Measurements from ENCODE around the gene SRSF8.
A peak's percentile ranks its signal among the peaks of the same experiment; 100 is the strongest.

The SRSF8 gene

GRCh38 chr11:95070471-95070870, 3.8 kb downstream of the SRSF8 start:
- DNase-seq: no peak

GRCh38 chr11:95072948-95073347, 6.2 kb downstream of the SRSF8 start:
- no peak for DNase-seq

GRCh38 chr11:95074792-95075563, 8.3 kb downstream of the SRSF8 start:
- no peak for DNase-seq

- DNase-seq: no peak
Observed at GRCh38 chr11:95076416-95076815, 9.7 kb downstream of the SRSF8 start.

- DNase-seq: no peak
Observed at GRCh38 chr11:95076981-95077380, 10.3 kb downstream of the SRSF8 start.

GRCh38 chr11:95078526-95078925, 11.8 kb downstream of the SRSF8 start:
- no peak for DNase-seq

- no peak for DNase-seq
Observed at GRCh38 chr11:95081010-95081409, 14.3 kb downstream of the SRSF8 start.

GRCh38 chr11:95081412-95081811, 14.7 kb downstream of the SRSF8 start:
- DNase-seq: no peak

- DNase-seq: no peak
Observed at GRCh38 chr11:95082576-95083001, 15.9 kb downstream of the SRSF8 start.

GRCh38 chr11:95084509-95084908, 17.8 kb downstream of the SRSF8 start:
- DNase-seq: no peak

GRCh38 chr11:95085117-95085816, 18.5 kb downstream of the SRSF8 start:
- no peak for DNase-seq

- DNase-seq: no peak
Observed at GRCh38 chr11:95086151-95086550, 19.4 kb downstream of the SRSF8 start.

GRCh38 chr11:95086836-95087570, 20.3 kb downstream of the SRSF8 start:
- DNase-seq: no peak

- no peak for DNase-seq
Observed at GRCh38 chr11:95088946-95089619, 22.4 kb downstream of the SRSF8 start.

GRCh38 chr11:95089620-95090542, 23.2 kb downstream of the SRSF8 start, which contains the start of gene ENDOD1:
Gene ENDOD1 (plus strand): TSS chr11:95089846. CDS start chr11:95089928, 82 bp downstream.
- DNase-seq: peak; percentile 43

GRCh38 chr11:95091663-95092180, 25.0 kb downstream of the SRSF8 start:
- DNase-seq: no peak

GRCh38 chr11:95092549-95093324, 26.0 kb downstream of the SRSF8 start:
- peak; percentile 22 for DNase-seq

GRCh38 chr11:95093548-95093947, 26.8 kb downstream of the SRSF8 start:
- DNase-seq: no peak

GRCh38 chr11:95095858-95096587, 29.3 kb downstream of the SRSF8 start:
- DNase-seq: no peak

GRCh38 chr11:95097209-95097608, 30.5 kb downstream of the SRSF8 start:
- DNase-seq: no peak
